ENCODE measurements around the gene PHRF1. TPM values are rescaled to one million over a fixed set of nuclear protein-coding genes. Genes with fewer than 3 reads are reported as not detected.

PHRF1 gene
- polyA plus RNA-seq, 2 donors: 13.7 to 28.4 TPM

GRCh38 chr11:551596-551995, 24.7 kb upstream of the PHRF1 start:
- Histone ChIP-seq H3K27ac (ENCODE audit: low read depth in 2 of 2, low read length in 1 of 2) (no peak overlapping the region), H3K4me3 (ENCODE audit: low read depth in 1 of 2, low read length in 2 of 2) (no peak overlapping the region), H3K9me3 (ENCODE audit: control insufficient read depth in 2 of 2, insufficient read depth in 1 of 2, low read depth in 1 of 2, low read length in 1 of 2) (no peaks in the 10 kb centered on the region), H3K36me3 (ENCODE audit: control insufficient read depth in 2 of 2, insufficient read depth in 2 of 2, low read length in 1 of 2) (peaks cover 0 to 2% of the 10 kb centered on the region in 2 donors), H3K4me1 (ENCODE audit: control insufficient read depth in 2 of 2, insufficient read depth in 2 of 2, low read length in 1 of 2) (peaks cover 3 to 5% of the 10 kb centered on the region in 2 donors), H3K27me3 (ENCODE audit: control insufficient read depth in 1 of 2, insufficient read depth in 2 of 2, low read length in 2 of 2) (no peaks in the 10 kb centered on the region)
- 82 to 84% methylated on average over 12 of the region's 12 CpGs for WGBS, 2 donors

DNA sequence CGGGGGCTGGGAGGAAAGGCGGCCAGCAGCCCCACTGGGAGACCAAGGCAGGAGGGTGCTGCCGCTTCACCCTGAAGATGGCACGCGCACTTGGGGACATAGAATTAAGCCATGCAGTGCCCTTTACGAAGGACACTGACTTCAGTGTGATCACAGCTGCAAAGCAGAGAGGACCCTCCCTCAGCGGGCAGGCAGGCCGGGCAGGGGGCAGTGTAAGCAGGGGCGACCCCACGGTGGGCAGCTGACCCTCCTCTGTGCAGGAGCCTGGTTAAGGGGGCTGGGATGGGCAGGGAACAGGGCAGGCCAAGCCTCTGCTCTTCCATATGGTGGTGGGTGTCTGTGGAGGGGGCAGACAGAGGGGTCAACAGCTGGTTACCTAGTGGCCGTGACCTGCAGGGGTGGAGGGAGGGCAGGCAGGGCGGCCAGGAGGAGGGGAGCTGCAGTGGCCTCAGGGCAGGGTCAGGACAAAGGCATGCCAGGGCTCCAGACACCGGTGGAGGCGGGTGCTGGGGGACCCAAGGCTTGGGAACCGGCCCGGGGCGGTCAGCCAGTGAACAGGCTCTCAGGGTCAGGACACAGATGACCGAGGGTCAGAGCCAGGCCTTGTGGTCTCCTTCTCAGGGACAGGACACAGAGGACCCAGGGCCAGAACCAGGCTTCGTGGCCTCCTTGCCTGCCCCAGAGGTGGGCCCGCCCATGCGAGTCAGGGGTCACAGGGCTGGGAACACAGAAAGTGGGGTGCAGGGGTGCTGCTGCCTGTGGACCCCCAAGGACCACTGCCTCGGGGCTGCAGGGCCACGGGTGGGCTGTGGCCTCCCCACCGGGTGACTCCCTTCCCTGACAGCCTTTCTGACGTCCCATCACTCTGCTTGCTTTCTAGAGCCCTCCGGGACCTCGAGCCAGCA, 22.9 kb upstream of the PHRF1 start:
- Histone ChIP-seq H3K9me3 (ENCODE audit: control insufficient read depth in 2 of 2, insufficient read depth in 1 of 2, low read depth in 1 of 2, low read length in 1 of 2) (no peaks in the 10 kb centered on the region), H3K4me1 (ENCODE audit: control insufficient read depth in 2 of 2, insufficient read depth in 2 of 2, low read length in 1 of 2) (peaks cover 3 to 5% of the 10 kb centered on the region in 2 donors), H3K27ac (ENCODE audit: low read depth in 2 of 2, low read length in 1 of 2) (no peak overlapping the region), H3K36me3 (ENCODE audit: control insufficient read depth in 2 of 2, insufficient read depth in 2 of 2, low read length in 1 of 2) (peaks cover 0 to 2% of the 10 kb centered on the region in 2 donors), H3K4me3 (ENCODE audit: low read depth in 1 of 2, low read length in 2 of 2) (no peak overlapping the region), H3K27me3 (ENCODE audit: control insufficient read depth in 1 of 2, insufficient read depth in 2 of 2, low read length in 2 of 2) (no peaks in the 10 kb centered on the region)
- 80 to 82% methylated on average over 25 to 27 of the region's 27 CpGs for WGBS, 2 donors

- peaks cover 0 to 2% of the 10 kb centered on the region in 2 donors for H3K36me3 ChIP-seq (ENCODE audit: control insufficient read depth in 2 of 2, insufficient read depth in 2 of 2, low read length in 1 of 2)
- H3K4me3 ChIP-seq (ENCODE audit: low read depth in 1 of 2, low read length in 2 of 2): no peak overlapping the region
- H3K9me3 ChIP-seq (ENCODE audit: control insufficient read depth in 2 of 2, insufficient read depth in 1 of 2, low read depth in 1 of 2, low read length in 1 of 2): no peaks in the 10 kb centered on the region
- H3K27ac ChIP-seq (ENCODE audit: low read depth in 2 of 2, low read length in 1 of 2): no peak overlapping the region
- WGBS, 2 donors: 43 to 49% methylated on average over 11 of the region's 11 CpGs
- peaks cover 3 to 5% of the 10 kb centered on the region in 2 donors for H3K4me1 ChIP-seq (ENCODE audit: control insufficient read depth in 2 of 2, insufficient read depth in 2 of 2, low read length in 1 of 2)
- H3K27me3 ChIP-seq (ENCODE audit: control insufficient read depth in 1 of 2, insufficient read depth in 2 of 2, low read length in 2 of 2): no peaks in the 10 kb centered on the region
These were observed 22.3 kb upstream of the PHRF1 start for GRCh38 chr11:553988-554340.

- Histone ChIP-seq H3K9me3 (ENCODE audit: control insufficient read depth in 2 of 2, insufficient read depth in 1 of 2, low read depth in 1 of 2, low read length in 1 of 2) (no peaks in the 10 kb centered on the region), H3K27me3 (ENCODE audit: control insufficient read depth in 1 of 2, insufficient read depth in 2 of 2, low read length in 2 of 2) (no peaks in the 10 kb centered on the region), H3K4me3 (ENCODE audit: low read depth in 1 of 2, low read length in 2 of 2) (peak overlapping the region; percentile 18 to 39), H3K4me1 (ENCODE audit: control insufficient read depth in 2 of 2, insufficient read depth in 2 of 2, low read length in 1 of 2) (peaks cover 3 to 5% of the 10 kb centered on the region in 2 donors), H3K27ac (ENCODE audit: low read depth in 2 of 2, low read length in 1 of 2) (no peak overlapping the region), H3K36me3 (ENCODE audit: control insufficient read depth in 2 of 2, insufficient read depth in 2 of 2, low read length in 1 of 2) (peaks cover 0 to 2% of the 10 kb centered on the region in 2 donors)
- WGBS, 2 donors: 9 to 14% methylated on average over 35 to 55 of the region's 60 CpGs
These were observed 21.6 kb upstream of the PHRF1 start for GRCh38 chr11:554428-555226.

DNA sequence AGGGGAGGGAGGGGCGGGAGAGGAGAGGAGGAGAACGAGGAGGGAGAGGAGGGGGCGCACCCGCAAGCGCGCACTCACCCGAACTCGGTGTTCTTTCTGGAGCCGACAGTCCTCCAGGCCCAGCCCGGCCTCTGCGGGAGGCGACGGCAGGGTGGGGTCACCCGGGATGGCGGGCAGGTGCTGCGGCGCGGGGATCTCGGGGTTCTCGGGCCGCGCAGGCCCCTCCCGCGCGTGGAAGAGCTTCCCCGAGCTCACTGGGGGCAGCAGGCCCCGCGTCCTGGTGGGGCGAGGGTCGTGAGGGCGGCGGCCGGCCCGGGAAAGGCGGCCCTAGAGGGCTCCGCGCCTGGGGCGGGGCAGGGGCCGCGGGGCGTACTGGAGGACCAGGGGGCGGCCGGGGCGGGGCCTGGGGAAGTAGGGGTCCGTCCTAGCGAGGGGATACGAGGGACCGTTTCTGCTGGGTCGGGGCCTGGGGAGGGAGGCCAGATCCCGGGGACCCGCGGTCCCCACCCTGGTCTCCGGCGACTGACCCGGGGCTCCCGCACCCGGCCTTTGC, 21.0 kb upstream of the PHRF1 start:
- H3K36me3 ChIP-seq (ENCODE audit: control insufficient read depth in 2 of 2, insufficient read depth in 2 of 2, low read length in 1 of 2): peaks cover 0 to 2% of the 10 kb centered on the region in 2 donors
- no peaks in the 10 kb centered on the region for H3K9me3 ChIP-seq (ENCODE audit: control insufficient read depth in 2 of 2, insufficient read depth in 1 of 2, low read depth in 1 of 2, low read length in 1 of 2)
- H3K27me3 ChIP-seq (ENCODE audit: control insufficient read depth in 1 of 2, insufficient read depth in 2 of 2, low read length in 2 of 2): no peaks in the 10 kb centered on the region
- peaks cover 3 to 10% of the 10 kb centered on the region in 2 donors for H3K4me1 ChIP-seq (ENCODE audit: control insufficient read depth in 2 of 2, insufficient read depth in 2 of 2, low read length in 1 of 2)
- peak overlapping the region; percentile 39 to 40 for H3K4me3 ChIP-seq (ENCODE audit: low read depth in 1 of 2, low read length in 2 of 2)
- no peak overlapping the region for H3K27ac ChIP-seq (ENCODE audit: low read depth in 2 of 2, low read length in 1 of 2)
- 1 to 2% methylated on average over 35 to 56 of the region's 57 CpGs for WGBS, 2 donors

- H3K4me3 ChIP-seq (ENCODE audit: low read depth in 1 of 2, low read length in 2 of 2): peak overlapping the region; percentile 39 to 40
- peaks cover 3 to 11% of the 10 kb centered on the region in 2 donors for H3K4me1 ChIP-seq (ENCODE audit: control insufficient read depth in 2 of 2, insufficient read depth in 2 of 2, low read length in 1 of 2)
- no peaks in the 10 kb centered on the region for H3K9me3 ChIP-seq (ENCODE audit: control insufficient read depth in 2 of 2, insufficient read depth in 1 of 2, low read depth in 1 of 2, low read length in 1 of 2)
- no peaks in the 10 kb centered on the region for H3K36me3 ChIP-seq (ENCODE audit: control insufficient read depth in 2 of 2, insufficient read depth in 2 of 2, low read length in 1 of 2)
- peak overlapping the region in 1 of 2 donors; percentile 14 for H3K27ac ChIP-seq (ENCODE audit: low read depth in 2 of 2, low read length in 1 of 2)
- no peaks in the 10 kb centered on the region for H3K27me3 ChIP-seq (ENCODE audit: control insufficient read depth in 1 of 2, insufficient read depth in 2 of 2, low read length in 2 of 2)
- 8 to 10% methylated on average over 95 to 104 of the region's 104 CpGs for WGBS, 2 donors
These were observed 20.2 kb upstream of the PHRF1 start for GRCh38 chr11:555780-556661.

DNA sequence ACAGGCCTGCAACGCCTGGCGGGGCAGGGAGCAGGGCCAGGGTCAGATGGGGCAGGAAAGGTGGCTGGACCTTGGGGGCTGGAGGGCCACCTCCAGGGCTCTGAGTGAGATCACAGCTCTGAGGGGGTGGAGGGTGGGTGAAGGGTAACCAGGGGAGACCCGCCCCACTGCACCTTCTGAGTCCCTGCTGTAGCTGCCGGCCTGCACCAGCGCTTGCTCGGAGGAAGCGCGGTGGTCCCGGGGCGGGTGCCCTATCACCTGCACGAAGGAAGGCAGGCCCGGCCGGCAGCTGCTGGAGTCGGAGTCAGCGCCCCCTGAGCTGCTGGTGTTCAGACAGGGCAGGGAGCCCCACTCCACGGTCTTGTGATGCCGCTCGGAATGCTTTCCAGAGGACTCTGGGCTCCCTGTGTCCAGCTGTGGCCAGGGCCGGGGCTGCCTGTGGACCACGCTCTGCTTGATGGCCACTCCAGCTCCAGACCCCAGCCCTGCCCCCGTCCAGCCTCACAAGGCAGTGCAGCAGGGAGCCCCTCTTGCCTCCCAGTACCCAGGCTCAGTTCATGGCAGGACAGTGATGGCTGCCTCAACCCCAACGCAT, 19.5 kb upstream of the PHRF1 start:
- H3K27me3 ChIP-seq (ENCODE audit: control insufficient read depth in 1 of 2, insufficient read depth in 2 of 2, low read length in 2 of 2): no peaks in the 10 kb centered on the region
- H3K27ac ChIP-seq (ENCODE audit: low read depth in 2 of 2, low read length in 1 of 2): no peak overlapping the region
- no peaks in the 10 kb centered on the region for H3K36me3 ChIP-seq (ENCODE audit: control insufficient read depth in 2 of 2, insufficient read depth in 2 of 2, low read length in 1 of 2)
- no peak overlapping the region for H3K4me3 ChIP-seq (ENCODE audit: low read depth in 1 of 2, low read length in 2 of 2)
- H3K4me1 ChIP-seq (ENCODE audit: control insufficient read depth in 2 of 2, insufficient read depth in 2 of 2, low read length in 1 of 2): peaks cover 6 to 11% of the 10 kb centered on the region in 2 donors
- H3K9me3 ChIP-seq (ENCODE audit: control insufficient read depth in 2 of 2, insufficient read depth in 1 of 2, low read depth in 1 of 2, low read length in 1 of 2): no peaks in the 10 kb centered on the region
- WGBS, 2 donors: 82 to 83% methylated on average over 19 to 22 of the region's 22 CpGs

- no peaks in the 10 kb centered on the region for H3K9me3 ChIP-seq (ENCODE audit: control insufficient read depth in 2 of 2, insufficient read depth in 1 of 2, low read depth in 1 of 2, low read length in 1 of 2)
- peaks cover 6 to 18% of the 10 kb centered on the region in 2 donors for H3K4me1 ChIP-seq (ENCODE audit: control insufficient read depth in 2 of 2, insufficient read depth in 2 of 2, low read length in 1 of 2)
- H3K27me3 ChIP-seq (ENCODE audit: control insufficient read depth in 1 of 2, insufficient read depth in 2 of 2, low read length in 2 of 2): no peaks in the 10 kb centered on the region
- H3K36me3 ChIP-seq (ENCODE audit: control insufficient read depth in 2 of 2, insufficient read depth in 2 of 2, low read length in 1 of 2): peaks cover 0 to 6% of the 10 kb centered on the region in 2 donors
- no peak overlapping the region for H3K4me3 ChIP-seq (ENCODE audit: low read depth in 1 of 2, low read length in 2 of 2)
- WGBS, 2 donors: 84 to 87% methylated on average over 23 to 24 of the region's 24 CpGs
- no peak overlapping the region for H3K27ac ChIP-seq (ENCODE audit: low read depth in 2 of 2, low read length in 1 of 2)
These were observed 18.7 kb upstream of the PHRF1 start for GRCh38 chr11:557328-558132.

Data from esophagus (tissue), 2 donors.